Pancreas (tissue), 10 donors: ENCODE measurements around the gene MYL3. TPM values are rescaled to one million over a fixed set of nuclear protein-coding genes. Genes with fewer than 3 reads are reported as not detected.

ENCODE experiments used
- ATAC-seq, 4 donors: fragments of 200-7000 bp; cut with Tn5 transposase; one replicate each; pipeline versions ENCODE4 v1.8.0 to v1.9.1; 2020; ENCODE audit warnings: mild to moderate bottlenecking in 4 of 4, moderate library complexity in 4 of 4
- DNase-seq, 6 donors: peaks; one replicate each; pipeline ENCODE4 v3.0.0-alpha.2; 2020
- FAIRE-seq: peaks from 2 replicates; lab custom pipeline; 2012; peaks lifted over from hg19 to GRCh38; lab: Jason Lieb, UNC
- H3K27ac ChIP-seq, 4 donors: fragments of 200-600 bp; sonication (generic); 1 replicate in 3 of 4; 2 replicates in 1 of 4; pipeline versions ENCODE4 v1.5.0 to v1.8.0; 2020
- H3K27me3 ChIP-seq, 4 donors: fragments of 200-600 bp; one replicate each; pipeline ENCODE4 v1.8.0; 2021
- H3K36me3 ChIP-seq, 3 donors: fragments of 200-600 bp; sonication (generic) in 1 of 3; one replicate each; pipeline versions ENCODE4 v1.5.0 to v1.8.0; 2020 to 2021
- H3K4me1 ChIP-seq, 3 donors: fragments of 200-600 bp; one replicate each; pipeline ENCODE4 v1.8.0; 2021
- H3K4me3 ChIP-seq, 4 donors: fragments of 200-600 bp; sonication (generic) in 2 of 4; one replicate each; pipeline versions ENCODE4 v1.5.0 to v1.8.0; 2020 to 2021
- H3K9me3 ChIP-seq, 4 donors: fragments of 200-600 bp; one replicate each; pipeline ENCODE4 v1.8.0; 2021
- WGBS, 2 donors: extraction: QIAGEN DNeasy Blood & Tissue Kit; methylation state at CpG; one replicate each; pipeline ENCODE4 v1.1.7; 2013; 5-methylcytosine and 5-hydroxymethylcytosine counted together
- intact Hi-C, 3 donors: fragments of 100-400 bp; cut with DNase I; formaldehyde crosslinking; loops; one replicate each; pipeline versions ENCODE4 v1.11.1 to v1.14.2; 2022
- polyA plus RNA-seq, 2 donors: library from polyadenylated mRNA; stranded (reverse); fragments of 200-250 nt; gene quantifications; one replicate each; pipeline ENCODE4 v1.2.3, GENCODE V29; 2013
- total RNA-seq, 6 donors: library from RNA; stranded (reverse); fragmentation: NEBNext Ultra II Directional in 4 of 6; extraction: Animal tissue kit (Norgen Biotek cat#: 25700) in 4 of 6; gene quantifications; one replicate each; pipeline versions ENCODE4 v1.2.1 to v1.2.4, GENCODE V29; 2021 to 2023
- TF ChIP-seq, protein P1 (sequence below), 4 donors: fragments of 200-600 bp; sonication (generic) in 3 of 4; IDR thresholded peaks; one replicate each; pipeline versions ENCODE4 v1.5.0 to v1.8.0; 2021; ENCODE audit warnings: antibody characterized with exemption in 4 of 4
- donor health status: healthy with polysubstance abuse.
- donor health status: DM: no; HTN: no; CAD: no; lungs with moderate emphysema.
- donor health status: DM: no; HTN: no; CAD: no.
- donor health status: control.
- donor health status: control.
- donor health status: Bipolar disorder and iron deficiency.
- donor health status: DM: yes; HTN: yes; CAD: no.
- donor health status: DM: no; HTN: no; CAD: no.
- donor health status: DM: no; HTN: no; CAD: no.
- donor health status: DM: yes; HTN: yes; CAD: no.

The MYL3 gene
- total and polyA plus RNA-seq, 8 donors: 0.26 to 2.5 (median 0.71) TPM; not detected in 2

GRCh38 chr3:46900356-46900755 is 37.1 kb upstream of the MYL3 start:
- no peaks in the 10 kb centered on the region for H3K4me1 ChIP-seq
- intact Hi-C loops: loop anchor here in 1 of 3 donors (10.0 kb wide), 1 partner anchor 196 kb away; the partner anchor contains the start of gene TMIE
- H3K27ac ChIP-seq: no peak overlapping the region
- H3K9me3 ChIP-seq: no peaks in the 10 kb centered on the region
- TF ChIP-seq, protein P1, sequence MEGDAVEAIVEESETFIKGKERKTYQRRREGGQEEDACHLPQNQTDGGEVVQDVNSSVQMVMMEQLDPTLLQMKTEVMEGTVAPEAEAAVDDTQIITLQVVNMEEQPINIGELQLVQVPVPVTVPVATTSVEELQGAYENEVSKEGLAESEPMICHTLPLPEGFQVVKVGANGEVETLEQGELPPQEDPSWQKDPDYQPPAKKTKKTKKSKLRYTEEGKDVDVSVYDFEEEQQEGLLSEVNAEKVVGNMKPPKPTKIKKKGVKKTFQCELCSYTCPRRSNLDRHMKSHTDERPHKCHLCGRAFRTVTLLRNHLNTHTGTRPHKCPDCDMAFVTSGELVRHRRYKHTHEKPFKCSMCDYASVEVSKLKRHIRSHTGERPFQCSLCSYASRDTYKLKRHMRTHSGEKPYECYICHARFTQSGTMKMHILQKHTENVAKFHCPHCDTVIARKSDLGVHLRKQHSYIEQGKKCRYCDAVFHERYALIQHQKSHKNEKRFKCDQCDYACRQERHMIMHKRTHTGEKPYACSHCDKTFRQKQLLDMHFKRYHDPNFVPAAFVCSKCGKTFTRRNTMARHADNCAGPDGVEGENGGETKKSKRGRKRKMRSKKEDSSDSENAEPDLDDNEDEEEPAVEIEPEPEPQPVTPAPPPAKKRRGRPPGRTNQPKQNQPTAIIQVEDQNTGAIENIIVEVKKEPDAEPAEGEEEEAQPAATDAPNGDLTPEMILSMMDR (IDR thresholded peaks at IDR 0.05): no peak
- DNase-seq (peak in 2 of 6 donors; percentile 17 to 22), ATAC-seq (no peak), FAIRE-seq (no peak)
- peaks cover 0 to 4% (median 0%) of the 10 kb centered on the region in 4 donors for H3K27me3 ChIP-seq
- H3K4me3 ChIP-seq: no peak overlapping the region
- no peaks in the 10 kb centered on the region for H3K36me3 ChIP-seq
- 87% methylated on average over 6 of the region's 6 CpGs for WGBS, 2 donors

DNA sequence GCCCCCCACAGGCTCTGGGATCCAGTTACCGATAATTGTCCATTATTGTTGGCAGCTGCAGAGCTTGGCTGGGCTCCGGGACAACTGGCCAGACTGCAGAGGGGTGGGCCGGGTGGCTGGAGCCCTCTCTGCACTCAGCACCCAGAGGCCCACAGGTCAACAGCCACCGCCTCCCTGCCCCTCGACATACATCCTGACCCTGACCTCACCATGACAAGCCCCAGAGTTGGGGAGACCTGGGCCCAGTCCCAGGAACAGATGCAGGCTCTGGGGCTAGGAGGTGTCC is 36.7 kb upstream of the MYL3 start:
- 81 to 85% methylated on average over 5 of the region's 5 CpGs for WGBS, 2 donors
- FAIRE-seq: no peak
- DNase-seq: no peak
- intact Hi-C loops: loop anchor here in 1 of 3 donors (10.0 kb wide), 1 partner anchor 195 kb away; the partner anchor contains the start of gene TMIE
- no peaks in the 10 kb centered on the region for H3K4me1 ChIP-seq
- TF ChIP-seq, protein P1 (IDR thresholded peaks at IDR 0.05): no peak
- ATAC-seq: no peak
- no peaks in the 10 kb centered on the region for H3K36me3 ChIP-seq
- H3K4me3 ChIP-seq: no peak overlapping the region
- no peak overlapping the region for H3K27ac ChIP-seq
- no peaks in the 10 kb centered on the region for H3K9me3 ChIP-seq
- H3K27me3 ChIP-seq: peaks cover 0 to 4% (median 0%) of the 10 kb centered on the region in 4 donors

DNA sequence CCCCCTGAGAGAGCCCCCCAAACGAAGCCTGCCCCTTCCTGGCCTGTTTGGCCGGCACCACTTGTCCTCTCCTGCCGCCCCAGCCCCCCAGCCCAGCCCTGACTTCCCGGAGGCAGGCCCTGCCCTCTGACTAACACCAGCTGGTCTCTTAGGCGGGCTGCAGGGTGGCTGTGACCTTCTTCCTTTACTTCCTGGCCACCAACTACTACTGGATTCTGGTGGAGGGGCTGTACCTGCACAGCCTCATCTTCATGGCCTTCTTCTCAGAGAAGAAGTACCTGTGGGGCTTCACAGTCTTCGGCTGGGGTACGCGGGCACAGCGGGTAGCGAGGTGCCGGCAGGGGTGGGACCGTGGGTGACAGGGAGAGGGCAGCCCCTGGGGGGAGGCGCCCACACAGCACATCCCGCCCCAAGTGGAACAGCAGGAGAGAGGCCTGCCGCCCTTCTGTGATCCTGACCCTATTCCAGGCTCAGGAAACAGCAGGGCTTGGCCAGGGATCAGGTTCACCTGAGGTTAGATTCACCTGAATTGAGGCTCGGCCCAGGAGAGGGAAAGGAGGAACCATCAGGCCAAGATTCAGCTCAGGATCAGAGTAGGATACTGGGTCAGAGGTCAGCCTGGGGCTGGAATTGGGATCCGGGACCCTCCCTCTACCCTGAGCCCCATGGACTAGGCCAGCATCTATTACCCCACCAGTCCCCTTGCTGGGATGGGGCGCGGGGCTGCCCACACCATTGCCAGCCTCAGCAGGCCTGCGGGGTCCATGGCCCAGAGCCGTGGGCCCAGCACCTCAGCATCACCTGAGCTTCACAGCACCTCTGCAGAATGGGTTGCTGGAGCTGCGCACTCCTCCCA is 36.1 kb upstream of the MYL3 start:
- FAIRE-seq: no peak
- no peak overlapping the region for H3K4me3 ChIP-seq
- DNase-seq: peak in 2 of 6 donors; percentile 35 to 69
- ATAC-seq: no peak
- no peaks in the 10 kb centered on the region for H3K36me3 ChIP-seq
- no peaks in the 10 kb centered on the region for H3K4me1 ChIP-seq
- H3K27ac ChIP-seq: no peak overlapping the region
- peaks cover 0 to 4% (median 0%) of the 10 kb centered on the region in 4 donors for H3K27me3 ChIP-seq
- intact Hi-C loops: loop anchor here (5.0 to 10.0 kb wide), 3 partner anchors 192 to 425 kb away; partner anchors contain the start of gene TMIE (in 1 of the 3)
- H3K9me3 ChIP-seq: no peaks in the 10 kb centered on the region
- WGBS, 2 donors: 79 to 83% methylated on average over 21 to 22 of the region's 22 CpGs
- TF ChIP-seq, protein P1 (IDR thresholded peaks at IDR 0.05): no peak

DNA sequence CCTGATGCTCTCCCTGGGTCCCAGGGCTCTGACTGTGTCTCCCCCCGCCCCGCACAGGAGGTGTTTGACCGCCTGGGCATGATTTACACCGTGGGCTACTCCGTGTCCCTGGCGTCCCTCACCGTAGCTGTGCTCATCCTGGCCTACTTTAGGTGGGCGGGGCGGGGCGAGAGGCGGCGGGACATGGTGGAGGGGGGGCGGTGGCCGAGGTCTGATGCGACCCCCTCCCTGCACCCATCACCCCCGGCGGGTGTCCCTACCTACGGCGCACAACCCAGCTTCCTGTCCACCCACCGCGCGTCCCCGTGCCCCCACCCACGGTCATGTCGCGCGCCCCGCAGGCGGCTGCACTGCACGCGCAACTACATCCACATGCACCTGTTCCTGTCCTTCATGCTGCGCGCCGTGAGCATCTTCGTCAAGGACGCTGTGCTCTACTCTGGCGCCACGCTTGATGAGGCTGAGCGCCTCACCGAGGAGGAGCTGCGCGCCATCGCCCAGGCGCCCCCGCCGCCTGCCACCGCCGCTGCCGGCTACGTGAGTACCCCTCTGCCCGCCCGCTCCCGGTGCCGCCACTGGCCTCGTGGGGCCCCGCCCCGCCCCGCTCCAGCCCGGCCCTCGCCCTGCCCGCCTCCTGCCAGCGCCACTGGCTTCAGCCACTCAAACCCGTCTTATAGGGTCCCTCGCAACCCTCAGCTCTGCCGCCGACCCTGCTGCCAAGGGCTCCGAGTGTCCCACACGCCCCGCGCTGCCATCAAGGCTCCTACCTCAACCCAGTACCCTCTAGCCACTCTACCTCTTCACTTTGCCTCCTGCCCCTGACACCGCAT is 35.3 kb upstream of the MYL3 start:
- Histone ChIP-seq H3K9me3 (no peaks in the 10 kb centered on the region), H3K27me3 (peaks cover 0 to 4% (median 0%) of the 10 kb centered on the region in 4 donors), H3K36me3 (no peaks in the 10 kb centered on the region), H3K27ac (no peak overlapping the region), H3K4me3 (no peak overlapping the region), H3K4me1 (no peaks in the 10 kb centered on the region)
- ATAC-seq (peak in 1 of 4 donors; percentile 9), DNase-seq (peak in 2 of 6 donors; percentile 61 to 67), FAIRE-seq (no peak)
- intact Hi-C loops: loop anchor here in 2 of 3 donors (5.0 to 10.0 kb wide), 2 partner anchors 191 to 424 kb away; no protein-coding TSS in a partner anchor
- TF ChIP-seq, protein P1 (IDR thresholded peaks at IDR 0.05): no peak
- 14 to 17% methylated on average over 51 to 71 of the region's 71 CpGs for WGBS, 2 donors
